Glutamatergic neuron (in vitro differentiated cells): ENCODE measurements around the gene HRH3. TPM values are rescaled to one million over a fixed set of nuclear protein-coding genes. Genes with fewer than 3 reads are reported as not detected.
A peak's percentile ranks its signal among the peaks of the same experiment; 100 is the strongest.

ENCODE experiments used
- DNase-seq: peaks from one replicate; pipeline ENCODE4 v3.0.0; 2022
- H3K27ac Mint-ChIP-seq: one replicate; pipeline ENCODE4 v1.8.0; 2020; ENCODE audit warnings: mild to moderate bottlenecking, mixed read lengths, inconsistent platforms; ENCODE audit not compliant: unreplicated experiment
- H3K27me3 Mint-ChIP-seq: one replicate; pipeline ENCODE4 v1.8.0; 2020; ENCODE audit warnings: mild to moderate bottlenecking, moderate library complexity, mixed read lengths, inconsistent platforms; ENCODE audit not compliant: unreplicated experiment
- H3K36me3 Mint-ChIP-seq: one replicate; pipeline ENCODE4 v1.8.0; 2020; ENCODE audit warnings: mild to moderate bottlenecking, mixed read lengths, inconsistent platforms; ENCODE audit not compliant: unreplicated experiment
- H3K4me1 Mint-ChIP-seq: one replicate; pipeline ENCODE4 v1.8.0; 2020; ENCODE audit warnings: mild to moderate bottlenecking, low read depth, mixed read lengths, inconsistent platforms; ENCODE audit not compliant: unreplicated experiment
- H3K4me3 Mint-ChIP-seq: one replicate; pipeline ENCODE4 v1.8.0; 2020; ENCODE audit warnings: mild to moderate bottlenecking, mixed read lengths, inconsistent platforms; ENCODE audit not compliant: unreplicated experiment
- H3K9me3 Mint-ChIP-seq: one replicate; pipeline ENCODE4 v1.8.0; 2020; ENCODE audit warnings: mild to moderate bottlenecking, moderate library complexity, mixed read lengths, inconsistent platforms; ENCODE audit not compliant: unreplicated experiment
- CTCF ChIP-seq: fragments of 200-600 bp; sonication (generic); IDR thresholded peaks from one replicate; pipeline ENCODE4 v1.5.0; 2021; ENCODE audit not compliant: partially characterized antibody, unreplicated experiment
- total RNA-seq: library from RNA; stranded (reverse); fragmentation: NEBNext Ultra II Directional; extraction: Animal tissue kit (Norgen Biotek cat#: 25700); gene quantifications from one replicate; pipeline ENCODE4 v1.2.1, GENCODE V29; 2021; ENCODE audit not compliant: unreplicated experiment

The HRH3 gene
- total RNA-seq, 1 donor from 2014 or later: 13.7 TPM

- Mint-ChIP-seq H3K4me1 (peaks cover 15% of the 10 kb centered on the region), H3K27ac (peak overlapping the region; percentile 81), H3K36me3 (no peaks in the 10 kb centered on the region), H3K4me3 (peak overlapping the region; percentile 96), H3K9me3 (peaks cover 4% of the 10 kb centered on the region), H3K27me3 (peaks cover 2% of the 10 kb centered on the region)
- peak; percentile 7 for DNase-seq
- TF ChIP-seq CTCF: no peak
Measured at GRCh38 chr20:62183426-62184142, 36.5 kb downstream of the HRH3 start.

GRCh38 chr20:62182469-62183425 lies 37.3 kb downstream of the HRH3 start, which contains the start of gene MTG2:
TSS of gene MTG2 (plus strand) at chr20:62183028. CDS start at chr20:62193421, 10,393 bp downstream.
- Mint-ChIP-seq H3K4me1 (peaks cover 15% of the 10 kb centered on the region), H3K27ac (peak within 1 kb of the TSS; percentile 85), H3K27me3 (peaks cover 2% of the 10 kb centered on the region), H3K36me3 (no peaks in the 10 kb centered on the region), H3K9me3 (peaks cover 4% of the 10 kb centered on the region), H3K4me3 (peak within 1 kb of the TSS; percentile 96)
- TF ChIP-seq CTCF: no peak
- DNase-seq: peak; percentile 96

- no peak for TF ChIP-seq CTCF
- Mint-ChIP-seq H3K27ac (peak overlapping the region; percentile 85), H3K36me3 (no peaks in the 10 kb centered on the region), H3K27me3 (peaks cover 2% of the 10 kb centered on the region), H3K4me1 (peaks cover 15% of the 10 kb centered on the region), H3K4me3 (peak overlapping the region; percentile 89), H3K9me3 (peaks cover 4% of the 10 kb centered on the region)
- no peak for DNase-seq
Measured at GRCh38 chr20:62181808-62182207, 38.3 kb downstream of the HRH3 start.

- no peak overlapping the region for H3K27ac Mint-ChIP-seq
- TF ChIP-seq CTCF: no peak
- DNase-seq: peak; percentile 8
- peaks cover 7% of the 10 kb centered on the region for H3K9me3 Mint-ChIP-seq
- H3K4me3 Mint-ChIP-seq: no peak overlapping the region
- H3K27me3 Mint-ChIP-seq: peaks cover 4% of the 10 kb centered on the region
- peaks cover 1% of the 10 kb centered on the region for H3K36me3 Mint-ChIP-seq
- H3K4me1 Mint-ChIP-seq: peaks cover 10% of the 10 kb centered on the region
Measured at GRCh38 chr20:62179162-62179504, 40.9 kb downstream of the HRH3 start.
